Neural cell (in vitro differentiated cells): Measurements from ENCODE around the gene DENND6A.

Experiments used
- EP300 ChIP-seq: fragments of 450-650 bp; conservative IDR thresholded peaks from 2 replicates; pipeline ENCODE4 v1.6.1; 2014; ENCODE audit warnings: antibody characterized with exemption, mild to moderate bottlenecking, moderate library complexity; ENCODE audit not compliant: poor library complexity, severe bottlenecking
- EZH2 ChIP-seq: fragments of 200-600, 300-800 bp; shearing (Covaris generic), sonication (generic); IDR thresholded peaks from 2 replicates; pipeline ENCODE4 v1.6.1; 2014; ENCODE audit warnings: antibody characterized with exemption, low read length, borderline replicate concordance, mild to moderate bottlenecking; ENCODE audit not compliant: insufficient read depth, poor library complexity, severe bottlenecking
- TF ChIP-seq, protein P1 (sequence below): fragments of 450-650 bp; IDR thresholded peaks from 2 replicates; pipeline ENCODE4 v1.5.1; 2014; ENCODE audit warnings: antibody characterized with exemption, mild to moderate bottlenecking, moderate library complexity; ENCODE audit not compliant: poor library complexity, severe bottlenecking

GRCh38 chr3:57644740-57645139 is 48.1 kb downstream of the DENND6A start:
- TF ChIP-seq, protein P1, sequence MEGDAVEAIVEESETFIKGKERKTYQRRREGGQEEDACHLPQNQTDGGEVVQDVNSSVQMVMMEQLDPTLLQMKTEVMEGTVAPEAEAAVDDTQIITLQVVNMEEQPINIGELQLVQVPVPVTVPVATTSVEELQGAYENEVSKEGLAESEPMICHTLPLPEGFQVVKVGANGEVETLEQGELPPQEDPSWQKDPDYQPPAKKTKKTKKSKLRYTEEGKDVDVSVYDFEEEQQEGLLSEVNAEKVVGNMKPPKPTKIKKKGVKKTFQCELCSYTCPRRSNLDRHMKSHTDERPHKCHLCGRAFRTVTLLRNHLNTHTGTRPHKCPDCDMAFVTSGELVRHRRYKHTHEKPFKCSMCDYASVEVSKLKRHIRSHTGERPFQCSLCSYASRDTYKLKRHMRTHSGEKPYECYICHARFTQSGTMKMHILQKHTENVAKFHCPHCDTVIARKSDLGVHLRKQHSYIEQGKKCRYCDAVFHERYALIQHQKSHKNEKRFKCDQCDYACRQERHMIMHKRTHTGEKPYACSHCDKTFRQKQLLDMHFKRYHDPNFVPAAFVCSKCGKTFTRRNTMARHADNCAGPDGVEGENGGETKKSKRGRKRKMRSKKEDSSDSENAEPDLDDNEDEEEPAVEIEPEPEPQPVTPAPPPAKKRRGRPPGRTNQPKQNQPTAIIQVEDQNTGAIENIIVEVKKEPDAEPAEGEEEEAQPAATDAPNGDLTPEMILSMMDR: no peak
- no peak for TF ChIP-seq EP300
- TF ChIP-seq EZH2: no peak
